Activated naive CD4-positive, alpha-beta T cell treated with anti-CD3 and anti-CD28 coated beads, Interleukin-2, amount 50 U/mL, for 16 hours (primary cell): ENCODE data around the gene IL26.
"Not testable (repeated sequence)": the region's sequence is repeated elsewhere in the genome, so short reads cannot be mapped to it uniquely, and the experiment has no call there.

Experiments
- DNase-seq: peaks from one replicate; pipeline ENCODE4 v3.0.0-alpha.2; 2020

Gene IL26

DNA sequence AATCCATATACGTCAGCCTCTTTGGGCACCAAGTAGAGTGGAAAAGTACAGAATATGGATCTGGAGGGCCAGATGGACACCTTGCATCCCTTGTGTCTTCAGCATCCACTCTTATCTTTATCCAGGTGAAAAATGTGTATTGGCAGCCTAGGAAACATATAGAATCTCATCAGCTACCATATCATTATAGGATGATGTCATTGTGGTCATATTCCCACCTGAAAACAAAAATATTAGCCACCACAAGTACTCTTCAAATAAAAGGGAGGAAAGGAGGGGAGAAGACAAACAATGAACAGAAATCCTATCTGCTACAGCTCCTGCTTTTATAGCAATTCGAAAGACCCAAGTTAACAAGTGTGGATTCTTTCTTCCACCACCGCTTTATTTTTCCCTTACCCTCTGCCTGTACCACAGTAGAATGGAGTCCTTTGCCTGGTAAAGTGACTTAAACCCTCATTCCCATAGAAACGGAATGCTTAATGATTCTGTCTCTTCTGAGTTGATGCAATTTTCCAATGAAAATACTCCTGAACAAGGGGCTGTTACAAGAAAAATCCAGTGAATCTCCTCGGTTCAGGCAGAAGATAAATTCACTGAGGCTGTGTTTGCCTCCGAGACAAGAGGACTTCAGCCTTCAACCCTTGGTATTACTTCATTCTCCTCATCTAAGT lies 13.8 kb upstream of the IL26 start:
- no peak for DNase-seq

DNA sequence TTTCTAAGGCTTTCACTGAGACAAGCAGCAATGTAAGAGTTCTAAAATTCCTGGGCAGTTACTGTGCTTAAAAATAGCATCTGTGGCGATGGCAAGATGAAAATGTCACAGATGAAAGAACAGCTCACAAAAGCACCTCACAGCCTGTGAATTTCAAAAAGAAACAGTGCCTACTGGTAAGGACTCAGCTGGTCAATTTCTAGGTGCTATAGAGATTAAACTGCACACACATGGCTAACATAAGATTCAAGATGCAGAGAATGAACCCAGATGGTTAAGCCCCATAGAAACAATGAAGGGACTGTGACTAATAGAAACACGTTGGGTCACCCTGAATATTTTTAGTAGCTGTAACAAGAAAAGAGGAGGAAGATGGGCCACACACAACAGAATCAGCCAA lies 12.0 kb upstream of the IL26 start:
- no peak for DNase-seq

GRCh38 chr12:68237078-68237477 lies 11.5 kb upstream of the IL26 start:
- no peak for DNase-seq

GRCh38 chr12:68236421-68237059 lies 10.9 kb upstream of the IL26 start:
- DNase-seq: peak; percentile 31

- DNase-seq: no peak
These were observed 10.0 kb upstream of the IL26 start for GRCh38 chr12:68235576-68235975.

- DNase-seq: no peak
These were observed 8.5 kb upstream of the IL26 start for GRCh38 chr12:68234140-68234539.

GRCh38 chr12:68233498-68233897 lies 7.9 kb upstream of the IL26 start:
- no peak for DNase-seq

GRCh38 chr12:68231691-68232090 lies 6.1 kb upstream of the IL26 start:
- DNase-seq: no peak

DNA sequence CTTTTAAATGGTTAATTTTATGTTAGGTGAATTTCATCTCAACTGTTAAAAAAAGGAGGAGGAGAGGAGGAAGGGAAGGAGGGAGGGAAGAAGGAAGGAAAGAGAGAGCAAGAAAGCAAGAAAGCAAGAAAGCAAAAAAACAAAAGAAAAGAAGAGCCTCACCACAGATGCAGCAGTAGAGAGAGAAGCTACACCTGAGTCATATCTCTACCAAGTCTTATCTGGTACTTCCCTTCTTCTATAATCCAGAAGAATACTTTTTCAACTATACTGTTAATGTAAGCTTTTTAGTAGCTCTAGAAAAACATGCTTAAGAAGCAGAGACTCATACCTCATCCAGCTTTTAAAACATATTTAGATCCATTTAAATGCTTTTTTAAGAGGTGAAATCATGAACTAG lies 5.6 kb upstream of the IL26 start:
- DNase-seq: no peak

DNA sequence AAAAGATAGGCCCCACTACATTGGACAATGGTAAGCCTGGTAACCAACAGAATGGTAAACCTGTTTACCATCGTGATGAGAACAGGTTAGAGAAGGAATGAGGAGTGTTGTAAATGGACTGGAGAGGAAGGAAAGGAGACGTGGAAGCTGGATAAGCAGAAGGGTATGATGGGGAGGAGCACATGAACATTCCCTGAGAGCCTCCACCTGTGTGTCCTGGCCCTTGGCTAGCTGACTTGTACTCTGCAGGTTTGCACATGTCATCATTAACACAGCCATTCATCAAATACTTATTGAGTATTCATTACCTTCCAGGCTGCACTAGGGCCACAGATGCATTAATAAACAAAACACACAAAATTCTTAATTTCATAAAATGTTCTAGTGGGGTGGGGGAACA lies 4.3 kb upstream of the IL26 start:
- DNase-seq: no peak

- DNase-seq: no peak
These were observed 1.7 kb upstream of the IL26 start for GRCh38 chr12:68227356-68227755.

- DNase-seq: no peak
These were observed 861 bp downstream of the IL26 start for GRCh38 chr12:68224613-68225285.

DNA sequence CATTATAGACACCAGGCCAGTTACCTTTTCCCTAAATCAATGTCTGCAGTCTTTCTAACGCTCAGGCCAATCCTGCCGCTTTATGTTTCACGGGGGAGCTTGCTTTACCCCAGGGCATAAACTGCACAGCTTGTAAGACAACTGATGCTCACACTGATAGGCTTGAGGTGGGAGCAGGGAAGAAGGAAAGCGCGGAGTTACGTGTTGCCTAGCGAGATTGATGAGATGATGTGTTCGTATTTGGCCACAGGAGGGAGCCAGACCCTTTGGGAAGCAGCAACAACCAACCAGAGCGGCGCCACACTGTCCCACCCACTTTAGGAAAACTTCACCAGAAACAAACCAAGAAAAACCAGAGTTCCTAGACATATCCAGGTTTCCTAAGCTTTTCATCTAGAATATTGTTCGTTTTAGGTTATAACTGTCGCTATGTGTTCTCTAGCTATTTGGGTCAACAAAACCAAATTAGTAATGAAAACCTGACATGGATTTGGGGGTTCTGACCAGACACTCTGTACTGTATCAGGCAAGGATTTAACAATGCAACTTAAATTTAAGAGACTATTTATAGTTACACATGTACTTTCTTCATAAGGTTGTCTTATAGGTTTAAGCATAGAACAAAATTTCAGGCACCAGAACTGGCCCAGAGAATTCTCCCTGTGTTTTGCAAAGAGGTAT lies 2.4 kb downstream of the IL26 start:
- DNase-seq: peak; percentile 67

DNA sequence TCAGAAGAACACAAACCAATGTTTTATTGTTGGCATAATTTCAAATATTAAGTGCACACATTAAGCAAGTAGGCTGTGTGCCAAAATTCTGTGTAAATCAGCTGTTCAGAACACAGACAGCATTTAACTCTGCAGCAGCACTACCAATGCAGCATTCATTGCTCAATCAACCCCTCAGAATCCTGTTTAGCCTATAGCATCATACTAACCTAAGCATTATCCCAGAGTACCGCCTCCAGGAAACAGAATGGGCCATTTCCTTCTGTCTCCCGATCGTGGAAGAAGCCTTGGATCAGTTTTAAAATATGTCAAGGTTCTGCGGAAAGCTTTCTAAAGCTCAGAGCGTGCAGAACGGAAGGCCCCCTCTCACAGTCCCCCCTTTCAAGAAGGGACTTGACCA lies 3.3 kb downstream of the IL26 start:
- DNase-seq: no peak

DNA sequence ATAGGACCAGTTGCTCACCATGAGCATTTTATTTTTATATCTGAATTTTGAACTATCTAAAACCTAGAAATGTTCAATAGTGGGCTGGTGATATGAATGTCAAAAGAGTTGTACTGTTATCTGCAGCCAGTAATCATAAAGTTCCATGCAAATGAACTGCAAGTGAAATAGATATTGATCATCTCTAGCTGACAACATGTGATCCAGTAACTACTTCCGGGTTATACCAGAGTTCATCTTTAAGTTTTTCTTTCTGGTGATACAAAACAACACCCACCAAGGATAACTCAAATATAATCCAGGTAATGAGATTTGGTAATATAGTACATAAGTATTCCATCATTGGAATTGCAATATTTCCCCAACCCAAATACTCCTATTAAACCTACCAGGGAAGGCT lies 4.1 kb downstream of the IL26 start:
- no peak for DNase-seq

DNA sequence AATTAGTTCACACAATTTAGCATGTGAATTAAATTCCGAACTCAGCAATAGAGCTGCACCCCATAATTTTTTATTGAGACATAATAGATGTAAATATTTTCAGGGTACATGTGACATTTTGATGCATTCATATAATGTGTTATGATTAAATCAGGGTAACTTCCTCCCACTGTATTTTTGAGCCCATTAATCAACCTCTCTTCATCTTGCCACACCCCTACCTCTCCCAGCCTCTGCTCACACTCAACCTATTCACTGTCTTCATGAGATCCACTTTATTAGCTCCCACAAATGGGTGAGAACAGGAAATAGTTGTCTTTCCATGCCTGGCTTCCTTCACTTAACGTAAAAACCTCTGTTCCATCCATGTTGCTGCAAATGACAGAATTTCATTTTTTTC lies 14.7 kb downstream of the IL26 start:
- no peak for DNase-seq

- DNase-seq: not testable (repeated sequence)
These were observed 16.4 kb downstream of the IL26 start for GRCh38 chr12:68209048-68209728.

DNA sequence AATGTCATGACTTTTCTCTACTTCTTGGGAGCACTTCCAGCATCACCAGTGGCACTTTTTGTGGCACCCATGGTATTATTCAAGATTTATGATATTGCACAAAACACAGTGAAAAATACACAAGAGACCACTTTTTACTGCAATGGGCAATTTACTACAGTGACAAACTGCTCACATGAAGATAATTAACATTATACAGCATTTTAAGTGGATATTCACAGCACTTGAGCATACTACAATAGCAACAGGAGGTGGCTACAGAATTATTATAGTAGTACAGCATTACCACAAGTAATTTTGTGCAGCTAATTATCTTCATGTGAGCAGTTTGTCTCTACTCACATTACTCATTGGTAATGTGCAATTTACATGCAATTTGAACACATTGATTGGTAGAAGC lies 18.3 kb downstream of the IL26 start:
- no peak for DNase-seq

GRCh38 chr12:68206446-68206845 lies 19.2 kb downstream of the IL26 start:
- no peak for DNase-seq

GRCh38 chr12:68203460-68203875 lies 22.1 kb downstream of the IL26 start:
- no peak for DNase-seq

DNA sequence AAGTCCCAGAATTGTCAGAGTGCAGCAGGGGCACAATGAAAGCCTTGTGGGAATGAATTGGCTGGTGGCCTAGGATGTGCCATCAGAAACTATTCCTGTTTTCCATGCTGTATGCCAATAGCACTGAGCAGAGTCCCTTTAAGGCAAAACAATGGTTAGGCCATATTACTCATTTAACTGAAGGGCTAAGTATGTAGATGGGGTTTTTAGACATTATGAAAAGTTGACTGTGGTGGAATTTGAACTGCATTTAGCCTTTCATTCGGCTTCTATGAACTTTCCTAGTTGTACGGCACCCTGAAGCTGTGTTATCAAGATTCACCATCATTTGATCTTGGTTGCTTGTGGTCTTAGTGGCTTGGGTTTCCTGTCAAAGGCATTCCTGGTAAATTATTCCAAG lies 24.8 kb downstream of the IL26 start:
- DNase-seq: no peak

- no peak for DNase-seq
These were observed 26.5 kb downstream of the IL26 start for GRCh38 chr12:68199127-68199526.

DNA sequence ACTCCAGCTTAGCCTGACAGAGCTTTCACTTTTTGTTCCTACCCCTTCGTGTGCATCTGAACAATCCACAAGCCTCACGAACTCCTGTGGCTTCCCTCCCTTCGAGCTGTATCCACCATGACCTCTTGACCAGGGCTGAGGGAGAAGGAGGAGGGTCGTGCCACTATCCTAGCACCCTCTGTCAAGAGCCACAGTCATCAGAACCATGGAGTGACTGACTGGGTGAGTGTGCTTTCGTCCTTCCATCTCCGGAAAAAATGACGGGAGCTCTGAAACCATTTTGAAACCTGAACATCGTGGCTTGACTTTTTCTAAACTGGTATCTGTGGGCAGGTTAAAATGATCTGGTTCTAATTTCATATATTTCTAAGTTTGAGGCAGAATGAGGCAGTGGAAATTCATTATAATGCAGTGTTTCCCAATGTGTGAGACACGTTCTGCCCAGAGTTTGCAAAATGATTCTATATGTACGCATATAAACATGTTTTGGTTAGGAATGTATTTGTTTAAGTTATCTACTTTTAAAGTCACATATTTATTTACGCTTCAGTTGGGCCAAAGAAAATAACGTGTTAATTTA lies 27.0 kb downstream of the IL26 start:
- DNase-seq: no peak
